NCI-H1417 (cell line): ENCODE results near the gene MAP3K12.

Experiments
- DNase-seq, 3 experiments: peaks; one replicate each; lab custom pipeline; 2025; lab: John Stamatoyannopoulos, UW

Gene MAP3K12

DNA sequence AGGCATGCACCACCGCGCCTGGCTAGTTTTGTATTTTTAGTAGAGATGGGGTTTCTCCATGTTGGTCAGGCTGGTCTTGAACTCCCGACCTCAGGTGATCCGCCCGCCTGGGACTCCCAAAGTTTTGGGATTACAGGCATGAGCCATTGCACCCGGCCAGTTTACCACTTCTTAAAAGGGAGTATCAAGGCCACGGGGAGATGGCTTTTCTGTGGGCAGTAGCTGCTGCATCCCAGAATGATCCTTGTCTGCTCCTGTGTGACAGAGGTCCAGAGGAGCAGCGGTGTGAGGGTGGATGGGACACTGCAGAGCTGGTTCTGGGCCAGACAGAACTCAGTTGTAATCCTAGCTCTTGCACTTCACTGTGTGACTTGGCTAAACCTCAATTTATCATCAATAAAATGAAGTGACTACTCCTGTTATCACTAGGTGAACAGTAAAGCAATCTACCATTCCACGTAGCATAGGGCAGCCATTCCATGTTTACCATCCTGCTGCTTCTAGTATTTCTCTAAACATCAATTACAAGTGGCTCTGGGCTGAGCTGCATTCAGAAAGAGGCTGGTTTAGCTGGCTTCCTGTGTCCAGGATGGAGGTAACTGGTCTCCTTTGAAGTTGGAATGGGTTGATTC is 11.0 kb upstream of the MAP3K12 start:
- DNase-seq, result no peak

DNA sequence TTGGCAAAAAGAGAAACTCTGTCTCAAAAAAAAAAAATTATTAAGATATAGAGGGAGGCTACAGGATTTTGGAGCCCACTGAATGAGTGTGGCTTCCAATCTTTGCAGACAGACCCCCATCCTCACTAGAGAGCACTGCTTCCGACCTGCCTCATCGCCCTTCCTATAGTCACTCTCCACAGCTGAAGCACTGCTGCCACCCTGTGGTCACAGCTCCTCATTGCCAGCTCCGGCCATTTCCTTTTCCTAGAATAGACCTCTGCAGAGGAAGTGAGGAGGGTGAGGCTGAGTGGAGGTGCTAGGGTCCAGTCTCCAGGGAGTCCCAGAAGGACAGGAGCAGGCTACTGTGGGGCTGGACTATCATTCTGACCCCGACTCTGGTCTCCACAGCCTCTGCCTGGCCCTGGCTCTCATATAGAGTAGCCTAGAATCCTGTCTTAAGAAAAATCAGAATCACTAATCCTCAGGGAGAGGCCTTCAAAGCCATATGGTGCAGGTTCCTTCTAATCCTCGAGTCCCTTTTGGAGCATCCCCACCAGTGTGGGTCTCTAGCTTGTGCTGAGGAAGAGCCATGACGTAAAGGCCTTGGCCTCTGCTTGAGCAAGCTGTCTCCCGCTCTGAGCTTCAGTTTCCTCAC is 9.4 kb upstream of the MAP3K12 start:
- peak; percentile 78 to 90 (median 82) for DNase-seq

DNA sequence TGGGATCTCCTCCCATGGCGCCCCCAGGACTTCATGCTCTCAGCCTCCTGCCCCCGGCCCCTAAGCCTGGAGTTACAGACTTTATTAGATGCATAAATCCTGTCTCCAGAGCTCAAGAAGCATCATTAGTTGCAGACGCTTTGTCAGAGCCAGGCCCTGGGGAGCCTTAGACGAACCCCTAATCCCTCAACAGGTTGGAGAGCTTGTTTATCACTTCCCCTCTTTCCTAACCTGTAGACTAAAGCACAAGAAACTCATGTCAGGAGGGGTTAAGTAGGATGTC is 8.3 kb upstream of the MAP3K12 start:
- no peak for DNase-seq

DNA sequence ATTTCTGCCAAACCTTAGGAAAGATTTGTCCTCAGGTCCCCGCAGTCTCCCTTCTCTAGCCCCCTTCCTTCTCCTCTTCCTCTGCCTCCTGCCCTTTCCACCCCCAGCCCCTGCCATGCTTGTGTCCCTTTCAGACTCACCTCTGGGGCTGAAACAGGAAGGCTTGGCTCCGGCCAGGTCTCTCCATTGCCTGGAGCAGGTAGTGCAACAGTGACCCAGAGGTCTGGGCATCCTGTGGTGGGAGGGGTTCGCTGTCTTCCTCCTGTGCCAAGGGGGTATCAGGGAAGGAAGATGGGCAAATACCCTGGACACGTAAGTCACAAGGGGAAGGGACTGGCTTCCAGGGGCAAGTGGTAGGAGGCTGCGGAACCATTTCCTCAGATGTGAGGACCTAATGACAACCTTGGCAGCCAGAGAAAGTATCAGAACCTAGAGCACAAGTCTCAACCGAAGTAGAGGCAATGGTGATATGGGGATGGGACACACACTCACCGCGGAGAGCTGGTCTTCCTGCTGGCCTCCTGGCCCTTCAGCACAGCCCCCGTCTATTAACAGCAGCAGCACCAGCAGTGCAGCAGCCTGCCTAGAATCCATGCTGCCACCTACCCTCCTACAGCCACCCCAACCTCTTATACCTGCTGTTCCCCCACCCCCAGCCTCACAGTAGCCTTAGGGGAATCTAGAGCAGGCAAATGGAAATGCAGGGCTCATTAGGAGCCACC is 7.8 kb upstream of the MAP3K12 start, which contains the start of gene NPFF:
TSS of gene NPFF (minus strand) at position 604 of the 722 bp plus-strand sequence. CDS start at position 594, 10 bp downstream.
- DNase-seq, result no peak

DNA sequence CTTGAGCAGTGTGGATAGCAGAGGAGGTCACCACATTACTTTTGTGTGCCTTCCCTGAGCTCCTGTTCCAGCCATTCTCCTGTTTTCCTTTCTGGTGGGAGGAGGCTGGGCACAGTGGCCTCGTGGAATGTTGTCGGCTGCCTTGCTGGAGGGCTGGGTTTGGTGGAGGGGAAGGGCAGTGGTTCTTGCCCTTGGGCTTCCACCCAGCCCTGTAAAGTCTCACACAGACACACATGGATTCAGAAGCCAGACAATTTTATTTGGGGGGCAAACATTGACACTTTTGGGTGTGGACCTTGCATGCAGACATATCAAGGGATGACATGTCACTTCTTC is 7.2 kb upstream of the MAP3K12 start:
- no peak for DNase-seq

DNA sequence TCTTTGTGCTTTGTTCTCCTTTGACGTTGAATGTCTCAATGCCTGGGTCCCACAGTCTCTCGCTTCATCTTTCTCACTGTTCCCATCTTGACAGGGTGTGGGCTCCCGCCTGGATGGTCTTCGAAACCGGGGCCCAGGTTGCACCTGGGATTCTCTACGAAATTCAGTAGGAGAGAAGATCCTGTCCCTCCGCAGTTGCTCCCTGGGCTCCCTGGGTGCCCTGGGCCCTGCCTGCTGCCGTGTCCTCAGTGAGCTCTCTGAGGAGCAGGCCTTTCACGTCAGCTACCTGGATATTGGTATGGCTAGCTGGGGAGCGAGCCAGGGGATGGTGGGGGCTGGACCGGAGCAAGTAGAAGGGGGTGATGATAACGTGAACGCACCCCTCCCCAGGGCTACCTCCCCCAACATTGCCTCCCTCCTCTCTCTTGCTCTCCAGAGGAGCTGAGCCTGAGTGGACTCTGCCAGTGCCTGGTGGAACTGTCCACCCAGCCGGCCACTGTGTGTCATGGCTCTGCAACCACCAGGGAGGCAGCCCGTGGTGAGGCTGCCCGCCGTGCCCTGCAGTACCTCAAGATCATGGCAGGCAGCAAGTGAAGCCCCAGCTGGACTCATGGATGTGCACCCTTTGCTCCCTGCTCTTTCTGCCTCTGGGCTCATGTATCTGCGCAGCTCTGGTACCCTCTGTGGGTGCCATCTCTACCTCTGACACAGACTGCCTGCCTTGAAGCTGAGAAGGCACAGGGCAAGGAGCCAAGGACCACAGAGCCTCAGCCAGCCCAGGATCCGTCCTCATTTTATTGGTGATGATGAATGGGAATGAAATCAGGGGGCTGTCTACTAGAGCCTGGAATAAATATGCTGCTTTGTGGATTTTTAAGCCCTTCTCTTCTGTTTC is 6.5 kb upstream of the MAP3K12 start:
- DNase-seq, result no peak

DNA sequence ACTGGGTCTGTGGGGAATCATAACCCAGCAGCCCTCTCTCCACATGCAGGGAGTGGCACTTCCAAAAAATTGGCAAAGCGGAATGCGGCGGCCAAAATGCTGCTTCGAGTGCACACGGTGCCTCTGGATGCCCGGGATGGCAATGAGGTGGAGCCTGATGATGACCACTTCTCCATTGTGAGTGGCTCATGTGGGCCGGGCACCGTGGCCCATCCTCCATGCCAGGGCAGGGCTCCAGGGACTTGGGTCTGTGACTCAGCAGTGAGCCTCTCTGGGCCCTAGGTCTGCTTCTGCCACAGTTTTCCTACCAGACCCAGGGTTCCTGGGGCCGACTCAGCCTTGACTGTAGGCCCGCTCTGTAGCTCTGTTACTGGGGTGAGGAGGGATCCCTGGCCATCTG is 5.8 kb upstream of the MAP3K12 start:
- no peak for DNase-seq

DNA sequence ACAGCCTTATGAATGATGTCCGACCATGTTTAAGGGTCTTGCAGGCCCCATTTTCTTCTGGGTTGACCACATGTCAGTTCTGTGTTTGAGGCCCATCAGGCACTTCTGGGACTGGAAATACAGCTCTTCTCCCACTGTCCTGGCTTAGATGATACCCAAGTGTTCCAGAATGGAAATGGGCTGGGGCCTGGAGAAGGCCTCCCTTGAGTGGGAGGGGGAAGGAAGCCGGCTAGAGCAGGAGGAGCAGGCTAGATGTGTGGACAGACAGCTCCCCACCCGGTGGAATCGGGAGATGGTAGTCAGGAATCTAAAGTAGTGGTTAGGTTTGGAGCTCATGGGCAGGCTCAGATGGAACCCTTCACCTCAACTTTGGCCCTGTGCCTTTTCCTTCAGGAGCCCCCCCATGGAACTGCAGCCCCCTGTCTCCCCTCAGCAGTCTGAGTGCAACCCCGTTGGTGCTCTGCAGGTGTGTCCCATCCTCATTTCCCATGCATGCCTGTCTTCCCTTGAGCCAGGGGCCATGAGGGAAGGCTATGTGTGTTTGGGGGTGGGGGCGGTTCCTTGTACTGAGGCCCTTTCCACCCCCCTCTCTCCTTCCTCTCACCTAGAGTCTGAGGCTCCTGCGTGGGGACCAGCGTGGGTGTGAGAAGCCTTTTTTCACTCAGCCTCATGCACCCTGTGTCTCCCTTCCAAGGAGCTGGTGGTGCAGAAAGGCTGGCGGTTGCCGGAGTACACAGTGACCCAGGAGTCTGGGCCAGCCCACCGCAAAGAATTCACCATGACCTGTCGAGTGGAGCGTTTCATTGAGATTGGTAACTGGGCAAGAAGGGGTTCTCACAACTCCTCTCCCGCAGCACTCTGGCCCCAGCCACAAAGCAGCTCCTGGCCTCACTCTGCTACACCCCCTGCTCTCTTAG is 5.0 kb upstream of the MAP3K12 start:
- DNase-seq, result no peak

DNA sequence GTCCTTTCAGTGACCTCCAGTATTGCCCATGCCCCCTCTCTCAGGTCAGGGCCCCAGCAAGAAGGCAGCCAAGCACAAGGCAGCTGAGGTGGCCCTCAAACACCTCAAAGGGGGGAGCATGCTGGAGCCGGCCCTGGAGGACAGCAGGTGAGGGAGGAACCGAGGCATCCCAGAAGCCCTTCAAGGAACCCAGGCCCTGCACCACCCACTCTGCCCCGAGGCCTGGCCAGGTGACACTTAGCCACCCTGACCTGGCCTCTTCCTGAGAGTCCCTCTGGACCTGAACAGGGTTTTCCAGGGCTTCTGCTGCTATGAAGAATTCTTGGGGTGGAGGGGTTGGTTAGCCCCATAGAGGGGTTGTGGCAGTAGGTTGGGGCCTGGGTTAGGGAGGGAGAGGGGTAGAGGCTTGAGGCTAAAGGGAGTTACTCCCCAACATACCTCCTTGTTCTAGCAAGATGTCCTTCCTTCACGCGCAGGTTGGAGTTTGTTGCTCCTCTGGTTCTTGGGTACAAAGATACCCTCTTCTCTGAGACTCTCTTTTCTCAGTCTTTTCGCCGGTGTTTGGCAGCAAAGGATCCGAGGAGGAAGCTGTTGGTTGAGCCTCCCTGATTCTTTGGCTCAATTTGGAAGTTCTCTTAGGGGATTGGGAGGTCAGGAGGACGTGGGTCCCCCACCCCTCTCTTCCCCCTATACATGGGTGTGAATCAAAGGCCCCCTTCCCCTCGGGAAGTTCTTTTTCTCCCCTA is 3.9 kb upstream of the MAP3K12 start:
- DNase-seq, result no peak

- DNase-seq, result no peak
These were observed 3.1 kb upstream of the MAP3K12 start for GRCh38 chr12:53502331-53502730.

DNA sequence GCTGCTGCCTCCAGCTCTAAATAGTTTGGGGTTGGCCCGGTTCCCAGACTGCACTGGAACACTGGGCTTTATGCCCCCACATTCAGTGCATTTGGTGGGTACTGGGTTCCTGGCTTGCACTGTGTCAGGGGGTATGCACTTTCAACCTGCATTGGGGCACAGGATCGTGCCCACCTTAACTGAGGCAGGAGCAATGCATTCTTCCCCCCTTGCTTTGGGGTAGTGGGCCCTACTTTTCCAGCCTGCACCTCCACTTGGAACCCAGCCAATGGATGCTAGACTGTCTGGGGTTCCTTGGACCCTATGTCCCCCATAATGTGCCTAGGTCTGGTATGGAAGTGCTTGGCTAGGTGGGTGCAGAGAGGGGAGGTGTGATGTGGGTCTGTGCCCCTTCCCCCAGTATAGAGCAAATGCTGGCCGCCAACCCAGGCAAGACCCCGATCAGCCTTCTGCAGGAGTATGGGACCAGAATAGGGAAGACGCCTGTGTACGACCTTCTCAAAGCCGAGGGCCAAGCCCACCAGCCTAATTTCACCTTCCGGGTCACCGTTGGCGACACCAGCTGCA is 2.4 kb upstream of the MAP3K12 start:
- no peak for DNase-seq

GRCh38 chr12:53500776-53501614 is 1.7 kb upstream of the MAP3K12 start, which contains the start of gene TARBP2:
TARBP2 (plus strand) TSS chr12:53501283; CDS start chr12:53501409, 126 bp downstream.
- peak; percentile 99 to 100 (median 100) for DNase-seq

DNA sequence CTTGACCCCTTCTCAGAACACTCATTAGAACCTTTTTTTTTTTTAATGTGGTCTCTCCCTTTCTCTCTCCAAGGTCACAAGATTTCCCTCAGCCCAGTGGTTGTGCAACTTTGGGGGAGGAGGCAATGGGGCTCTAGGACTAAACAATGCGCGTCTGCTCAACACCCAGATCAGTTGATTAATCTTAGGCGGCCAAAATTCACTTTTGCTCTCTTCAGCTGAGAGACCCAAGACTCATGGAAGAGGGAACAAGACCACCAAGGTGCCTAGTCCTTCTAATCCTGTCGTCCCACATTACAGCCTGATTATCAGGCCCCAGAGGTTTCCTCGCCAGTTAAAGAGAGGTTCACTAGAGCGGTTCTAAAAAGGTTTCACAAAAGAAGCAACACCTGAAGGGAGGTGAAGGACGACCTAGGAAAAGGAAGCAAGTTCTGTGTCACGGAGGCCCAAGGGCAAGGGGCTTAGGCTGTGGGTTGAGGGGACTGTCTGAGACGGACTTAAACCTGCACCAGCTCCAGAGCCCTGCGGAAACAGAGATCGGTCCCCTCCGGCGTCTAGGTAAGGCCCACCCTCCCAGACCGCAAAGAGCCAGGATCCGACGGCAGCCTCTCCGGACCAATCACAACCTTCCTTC is 1.0 kb upstream of the MAP3K12 start:
- no peak for DNase-seq

DNA sequence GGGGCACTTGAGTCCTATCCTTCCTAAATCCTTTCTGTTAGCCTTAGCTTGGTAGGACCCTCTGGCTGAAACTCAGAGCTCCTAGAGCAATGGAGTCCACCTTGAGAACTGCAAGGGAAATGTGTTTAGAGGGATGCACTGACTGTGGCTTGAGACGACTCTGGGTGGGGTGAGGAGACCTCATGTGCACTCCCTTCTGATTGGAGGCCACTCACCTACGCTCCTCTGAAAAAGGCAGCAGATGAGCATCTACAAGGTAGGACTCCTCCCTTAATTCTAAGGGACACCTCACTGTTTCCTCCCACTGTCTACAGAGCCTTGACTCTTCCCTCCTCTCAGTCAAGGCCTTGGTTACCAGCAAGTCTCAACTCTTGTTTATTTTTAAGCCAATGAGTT is 1.0 kb downstream of the MAP3K12 start:
- no peak for DNase-seq

GRCh38 chr12:53497461-53497860 is 1.8 kb downstream of the MAP3K12 start:
- DNase-seq, result no peak

DNA sequence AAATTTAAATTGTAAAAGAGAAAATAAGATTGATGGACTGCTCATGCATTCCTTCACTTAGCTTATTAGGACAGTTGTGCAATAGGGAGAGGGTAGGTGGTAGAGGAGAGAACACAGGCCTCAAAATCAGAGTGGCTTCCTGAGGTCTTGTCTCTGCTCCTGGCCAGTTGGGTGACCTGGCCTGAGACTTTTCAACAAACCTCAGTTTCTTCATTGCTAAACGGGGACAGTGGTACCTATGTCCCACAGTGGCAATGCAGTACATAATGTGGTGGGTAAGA is 2.6 kb downstream of the MAP3K12 start:
- no peak for DNase-seq

GRCh38 chr12:53495903-53496751 is 3.1 kb downstream of the MAP3K12 start:
- no peak for DNase-seq
